IPS DF 19.7 (cell line): ENCODE results near the gene TTLL5.
"Not testable (repeated sequence)": the region's sequence is repeated elsewhere in the genome, so short reads cannot be mapped to it uniquely, and the experiment has no call there.

Experiments used
- DNase-seq: peaks from one replicate; pipeline ENCODE4 v3.0.0-alpha.2; 2013; ENCODE audit warnings: low read depth, low spot score

The TTLL5 gene

DNA sequence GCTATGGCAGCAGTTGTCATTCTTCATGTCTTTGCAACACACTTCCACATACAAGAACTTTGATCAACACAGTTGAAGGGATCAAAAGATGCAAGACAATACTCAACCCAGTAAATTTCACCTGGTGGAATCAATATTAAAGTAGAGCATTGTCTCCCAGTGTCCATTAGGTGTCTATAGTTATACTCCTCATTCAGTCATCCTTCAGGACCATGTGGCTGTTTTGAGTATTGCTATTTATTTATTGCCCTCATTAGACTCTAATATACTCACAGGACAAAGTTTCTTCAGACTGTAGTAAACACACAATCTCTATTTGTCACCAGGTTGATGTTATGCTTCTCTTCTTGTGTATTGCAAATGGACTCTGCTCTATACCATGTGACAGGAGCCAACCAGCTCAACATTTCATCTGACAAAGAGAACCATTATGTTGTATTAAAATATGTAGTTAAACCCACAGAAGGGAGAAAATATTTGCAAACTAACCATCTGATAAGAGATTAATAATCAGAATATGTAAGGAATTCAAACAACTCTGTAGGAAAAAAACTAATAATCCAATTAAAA lies 174.2 kb downstream of the TTLL5 start:
- DNase-seq, result no peak

DNA sequence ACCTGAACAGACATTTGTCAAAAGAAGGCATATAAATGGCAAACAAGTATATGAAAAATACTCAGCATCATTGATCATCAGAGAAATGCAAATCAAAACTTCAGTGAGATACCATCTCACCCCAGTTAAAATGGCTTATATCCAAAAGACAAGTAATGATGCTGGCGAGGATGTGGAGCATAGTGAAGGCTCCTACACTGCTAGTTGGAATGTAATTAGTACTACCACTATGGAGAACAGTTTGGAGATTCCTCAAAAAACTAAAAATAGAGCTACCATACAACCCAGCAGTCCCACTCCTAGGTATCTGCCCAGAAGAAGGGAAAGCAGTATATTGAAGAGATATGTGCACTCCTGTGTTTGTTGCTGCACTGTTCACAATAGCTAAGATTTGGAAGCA lies 174.7 kb downstream of the TTLL5 start:
- no peak for DNase-seq

DNA sequence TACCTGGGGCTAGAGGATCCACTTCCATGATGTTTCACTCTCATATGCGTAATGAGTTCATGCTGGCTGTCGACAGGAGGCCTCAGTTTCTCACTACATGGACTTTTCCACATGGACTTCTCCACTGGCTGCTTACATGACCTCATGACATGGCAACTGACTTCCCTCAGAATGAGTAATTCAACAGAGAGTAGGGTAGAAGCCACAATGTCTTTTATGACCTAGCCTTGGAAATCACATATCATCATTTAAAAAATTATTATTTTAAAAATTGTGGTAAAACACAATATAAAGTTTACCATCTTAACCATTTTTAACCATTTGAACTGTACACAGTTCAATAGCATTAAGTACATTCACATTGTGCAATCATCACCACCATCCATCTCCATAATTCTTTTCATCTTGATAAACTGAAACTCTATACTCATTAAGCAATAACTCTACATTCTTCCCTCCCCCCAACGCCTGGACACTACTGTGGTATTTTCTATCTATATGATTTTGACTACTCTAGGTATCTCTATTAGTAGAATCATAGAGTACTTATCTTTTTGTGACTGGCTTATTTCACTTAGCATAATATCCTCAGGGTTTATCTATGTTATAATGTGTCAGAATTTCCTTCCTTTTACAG lies 176.2 kb downstream of the TTLL5 start:
- DNase-seq, result no peak

DNA sequence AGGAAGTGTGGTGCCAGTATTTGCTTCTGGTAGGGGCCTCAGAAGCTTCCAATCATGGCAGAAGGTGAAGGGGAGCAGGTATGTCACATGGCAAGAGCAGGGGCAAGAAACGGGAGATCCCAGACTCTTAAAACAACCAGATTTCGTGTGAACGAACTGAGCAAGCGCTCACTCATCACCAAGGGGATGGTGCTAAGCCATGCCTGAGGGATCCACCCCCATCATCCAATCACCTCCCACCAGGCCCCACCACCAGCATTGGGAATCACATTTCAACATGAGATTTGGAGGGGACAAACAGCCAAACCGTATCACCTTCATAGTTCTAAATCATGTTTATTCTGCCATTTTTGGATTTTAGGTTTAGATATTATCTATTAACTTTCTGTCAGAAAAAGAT lies 179.9 kb downstream of the TTLL5 start:
- no peak for DNase-seq

DNA sequence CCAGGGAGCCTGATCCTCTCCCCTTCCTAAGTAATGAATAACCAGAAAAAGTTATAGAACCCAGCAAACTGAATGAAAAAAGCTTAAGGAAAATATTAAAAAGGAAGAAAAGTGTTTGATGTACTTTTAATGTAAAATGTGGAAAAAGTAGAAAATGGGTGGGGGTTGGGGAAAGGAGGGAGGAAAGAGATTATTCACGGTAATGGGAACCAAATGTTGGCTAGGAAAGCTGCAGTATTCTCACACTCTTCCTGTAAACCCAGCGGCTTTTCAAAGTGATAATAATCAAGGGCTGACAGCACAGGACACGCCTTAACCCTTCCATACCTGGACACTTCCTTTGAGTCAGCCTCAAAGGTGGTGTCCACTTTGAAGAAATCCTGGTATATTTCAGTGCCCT lies 181.5 kb downstream of the TTLL5 start:
- DNase-seq, result no peak

DNA sequence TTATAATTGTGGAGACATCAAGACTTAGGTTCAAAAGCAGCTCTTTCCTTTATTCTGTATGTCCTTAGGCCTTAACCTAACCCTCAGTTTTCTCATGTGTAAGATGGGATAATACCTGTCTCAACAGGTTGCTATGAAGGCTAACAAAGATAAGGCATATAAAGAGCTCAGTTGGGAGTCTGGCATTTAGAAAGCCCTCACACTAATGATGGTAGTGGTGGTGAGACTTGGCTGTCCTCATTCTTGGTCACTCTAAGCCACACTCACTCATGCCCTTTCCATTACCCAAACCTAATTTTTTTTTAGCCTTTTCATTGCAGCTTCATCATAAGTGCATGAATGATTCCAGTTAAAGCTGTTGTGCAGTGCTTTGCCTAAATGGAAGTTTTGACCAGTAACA lies 183.4 kb downstream of the TTLL5 start:
- DNase-seq, result no peak

DNA sequence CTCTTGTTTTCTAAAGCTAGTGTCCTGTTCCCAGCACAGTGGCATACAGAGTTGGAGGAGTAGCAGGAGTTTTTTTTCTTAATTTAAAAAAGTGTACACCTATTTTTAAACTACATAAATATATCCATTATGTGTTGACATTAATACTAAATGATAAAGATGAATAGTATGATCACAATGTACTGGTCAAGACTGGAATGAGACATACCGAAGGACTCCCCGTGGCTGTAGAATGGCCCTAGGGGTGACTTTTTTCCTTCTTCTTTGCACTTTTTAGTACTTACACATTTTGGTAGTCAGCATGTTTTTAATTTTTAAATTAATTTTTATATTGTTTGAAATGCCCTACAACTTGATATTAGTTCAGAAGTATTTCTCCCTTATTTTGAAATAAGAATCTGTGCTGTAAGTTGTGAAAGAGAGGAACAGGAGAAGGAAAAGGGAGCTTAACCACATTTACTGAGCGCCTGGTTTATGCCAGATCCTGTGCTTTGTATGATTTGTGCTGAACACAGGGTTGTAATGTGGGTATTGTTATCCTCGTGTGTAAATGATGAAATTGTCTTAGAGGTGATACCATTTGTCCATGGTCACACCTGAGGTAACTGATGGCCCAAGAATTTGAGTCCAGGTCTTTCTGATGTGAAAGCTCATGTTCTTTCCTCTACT lies 184.2 kb downstream of the TTLL5 start:
- DNase-seq, result no peak

DNA sequence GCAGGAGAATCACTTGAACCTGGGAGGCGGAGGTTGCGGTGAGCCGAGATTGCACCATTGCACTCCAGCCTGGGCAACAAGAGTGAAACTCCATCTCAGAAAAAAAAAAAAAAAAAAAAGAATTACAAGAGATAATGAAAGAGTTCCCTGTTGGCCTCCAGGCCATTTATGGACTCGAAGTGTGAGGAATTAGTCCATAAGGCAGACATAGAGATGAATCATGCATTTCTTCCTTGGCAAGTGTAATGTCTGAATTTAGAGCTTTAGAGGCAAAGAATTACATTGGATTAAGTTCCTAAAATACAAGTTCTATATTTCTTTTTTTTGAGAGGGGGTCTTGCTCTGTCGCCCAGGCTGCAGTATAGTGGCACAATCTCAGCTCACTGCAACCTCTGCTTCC lies 185.6 kb downstream of the TTLL5 start:
- DNase-seq, result not testable (repeated sequence)

DNA sequence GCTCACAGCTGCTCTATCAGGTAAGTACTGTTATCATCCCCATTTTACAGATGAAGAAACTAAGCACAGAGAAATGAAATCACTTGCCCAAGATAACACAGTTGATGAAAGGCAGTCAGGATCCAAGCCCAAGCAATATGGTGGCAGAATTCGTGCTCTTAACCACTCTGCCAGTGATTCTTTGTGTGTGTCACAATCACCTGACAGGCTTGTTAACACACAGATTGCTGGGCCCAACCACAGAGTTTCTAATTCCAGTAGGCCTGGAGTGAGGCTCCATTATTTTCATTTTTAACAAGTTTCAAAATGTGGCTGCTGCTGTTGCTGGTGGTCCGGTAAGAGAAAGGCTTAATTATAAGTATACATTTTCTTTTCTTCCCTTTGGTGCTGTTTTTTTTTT lies 186.5 kb downstream of the TTLL5 start:
- no peak for DNase-seq

DNA sequence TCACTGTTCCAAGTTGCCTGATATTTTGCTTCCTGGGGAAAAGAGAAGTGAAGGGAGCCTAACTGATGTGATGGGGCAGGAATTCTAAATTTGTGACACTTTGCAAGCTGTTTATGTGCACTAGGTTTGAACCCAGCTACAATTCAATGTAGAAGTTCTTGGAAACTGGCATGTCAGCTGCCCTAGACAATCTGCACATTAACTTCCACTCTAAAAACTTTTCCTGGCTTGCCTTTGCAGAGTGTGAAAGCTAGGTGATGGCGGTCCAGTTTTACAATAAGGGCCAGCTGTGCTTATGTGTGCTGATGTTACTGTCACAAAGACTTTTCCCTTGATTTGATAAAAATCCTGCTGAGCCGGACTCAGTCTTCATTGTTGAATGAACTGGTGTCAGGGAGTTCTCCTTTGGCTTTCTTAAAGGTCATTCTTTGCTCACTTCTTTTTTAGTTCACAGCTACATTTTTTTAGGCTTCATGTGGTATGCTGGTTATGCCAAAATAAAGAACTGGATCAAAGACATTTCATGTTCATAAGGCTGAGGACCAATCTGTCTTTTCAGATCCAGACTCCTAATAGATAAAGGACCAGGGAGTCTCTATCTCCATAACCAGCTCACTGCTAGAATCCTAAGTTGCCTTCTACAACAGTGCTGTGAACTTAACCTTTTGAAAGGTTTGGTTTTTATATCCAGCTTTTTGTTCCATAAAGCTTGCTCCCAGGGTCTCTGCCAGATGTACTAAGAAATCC lies 187.3 kb downstream of the TTLL5 start:
- DNase-seq, result no peak

DNA sequence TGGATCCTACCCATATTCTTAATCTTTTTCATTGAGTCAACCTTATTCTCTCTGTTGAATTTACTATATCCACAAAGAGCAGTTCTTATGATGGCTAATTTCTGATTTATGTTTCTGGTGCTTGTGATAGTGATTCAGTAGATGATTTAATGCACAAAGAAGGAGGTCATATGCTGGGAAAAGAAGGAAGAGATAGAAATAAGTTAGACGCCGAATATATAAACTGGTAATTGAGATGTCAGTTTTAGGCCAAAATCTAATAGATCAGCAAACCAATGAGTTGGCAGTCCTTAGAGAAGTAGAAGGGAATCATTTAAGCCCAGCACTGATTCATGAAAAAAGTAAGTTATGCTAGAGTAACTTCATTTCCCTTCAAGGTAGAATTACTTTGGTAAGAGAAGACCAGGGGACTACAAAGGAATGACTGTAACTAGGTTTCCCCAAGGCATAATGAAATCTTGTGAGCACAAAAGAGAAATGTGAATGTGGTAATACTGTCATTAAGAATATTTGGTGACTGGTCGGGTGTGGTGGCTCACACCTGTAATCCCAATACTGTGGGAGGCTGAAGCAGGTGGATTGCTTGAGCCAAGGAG lies 188.4 kb downstream of the TTLL5 start:
- DNase-seq, result no peak

DNA sequence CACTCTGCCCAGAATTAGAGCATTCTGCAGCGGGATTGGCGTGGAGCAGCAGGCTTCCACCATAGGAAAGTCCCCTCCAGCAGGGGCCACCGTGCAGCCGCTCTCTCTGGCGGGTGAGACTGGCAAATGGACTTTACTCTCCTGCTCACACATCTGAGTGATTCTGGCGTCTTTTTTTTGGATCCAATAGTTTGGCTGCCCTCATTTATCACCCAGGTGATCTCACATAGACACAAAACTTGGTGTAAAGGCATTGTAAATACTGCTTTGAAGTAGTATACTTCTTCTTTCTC lies 190.5 kb downstream of the TTLL5 start:
- no peak for DNase-seq

DNA sequence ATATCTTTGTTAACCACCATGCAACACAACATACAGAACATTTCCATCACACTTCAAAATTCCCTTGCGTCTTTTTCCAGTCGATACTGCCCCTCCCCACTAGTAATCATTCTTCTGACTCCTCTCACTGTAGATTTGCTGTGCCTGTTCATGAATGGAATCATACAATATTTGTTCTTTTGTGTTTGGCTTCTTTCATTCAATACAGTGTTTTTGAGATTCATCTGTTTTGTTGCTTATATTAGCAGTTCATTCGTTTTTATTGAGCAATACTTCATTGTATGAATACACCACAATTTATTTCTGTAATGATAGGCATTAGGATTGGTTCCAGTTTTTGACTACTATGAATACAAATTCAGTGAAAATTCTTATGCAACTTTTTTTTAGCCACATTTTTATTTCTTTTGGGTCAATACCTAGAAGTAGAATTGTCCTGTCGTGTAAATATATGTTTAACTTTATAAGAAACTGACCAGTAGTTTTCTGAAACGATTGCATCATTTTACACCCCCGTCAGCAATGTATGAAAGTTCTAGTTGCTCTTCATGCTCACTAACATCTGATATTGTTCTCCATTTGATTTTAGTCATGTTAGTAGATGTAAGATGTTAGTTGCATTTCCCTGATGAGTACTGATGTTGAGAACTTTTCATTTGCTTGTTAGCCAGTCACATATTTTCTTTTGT lies 193.2 kb downstream of the TTLL5 start:
- DNase-seq, result no peak

DNA sequence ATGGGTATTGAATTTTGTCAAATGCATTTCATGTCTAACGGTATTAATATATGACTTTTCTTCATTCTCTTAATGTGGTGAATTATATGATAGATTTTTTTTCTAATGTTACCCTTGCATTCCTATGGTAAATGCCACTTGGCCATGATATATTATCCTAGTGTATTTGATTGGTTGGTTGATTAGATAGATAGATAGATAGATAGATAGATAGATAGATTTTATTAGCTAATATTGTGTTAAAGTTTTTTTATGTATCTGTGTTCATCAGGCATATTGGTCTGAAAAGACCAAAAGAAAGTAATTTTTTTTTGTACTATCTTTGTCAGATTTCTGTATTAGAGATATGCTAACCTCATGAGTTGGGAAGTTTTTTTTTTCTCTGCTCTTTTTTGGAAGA lies 196.2 kb downstream of the TTLL5 start:
- DNase-seq, result no peak

DNA sequence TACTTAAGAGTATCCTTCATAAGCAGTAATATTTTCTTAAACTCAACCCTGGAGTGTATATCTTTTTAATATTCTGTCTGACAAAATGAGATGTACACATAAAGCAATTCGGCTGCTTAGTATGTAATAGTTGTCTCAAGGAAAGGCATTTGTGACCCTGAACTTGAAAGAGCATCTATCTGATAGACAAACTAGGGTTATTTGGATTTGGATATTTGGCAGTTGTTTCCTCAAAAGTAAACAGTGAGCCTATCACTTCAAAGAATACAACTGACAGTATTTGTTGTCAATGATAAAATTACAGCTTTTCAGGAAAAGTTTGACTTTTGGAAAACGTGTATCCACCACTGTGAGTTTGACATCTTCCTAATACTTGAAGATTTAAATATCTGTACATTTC lies 197.3 kb downstream of the TTLL5 start:
- DNase-seq, result no peak

DNA sequence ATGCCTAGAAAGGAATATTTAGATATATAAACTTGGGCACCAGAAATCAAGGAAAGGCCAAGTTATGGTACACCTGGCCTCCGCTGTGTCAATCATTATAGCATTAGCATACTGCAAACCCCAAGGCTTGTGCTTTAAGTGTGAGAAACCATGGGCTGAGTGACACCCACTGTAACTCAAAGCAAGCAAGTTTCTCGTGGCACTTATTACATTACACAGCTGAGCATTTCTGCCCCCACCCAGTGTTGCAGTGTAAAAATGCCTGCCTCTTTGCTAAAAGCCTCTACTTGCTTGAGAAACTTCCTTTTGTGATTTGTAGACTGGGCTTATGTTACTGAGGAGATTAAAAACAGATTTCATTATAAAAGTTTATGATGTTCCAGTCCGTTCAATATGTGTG lies 198.7 kb downstream of the TTLL5 start:
- DNase-seq, result no peak

DNA sequence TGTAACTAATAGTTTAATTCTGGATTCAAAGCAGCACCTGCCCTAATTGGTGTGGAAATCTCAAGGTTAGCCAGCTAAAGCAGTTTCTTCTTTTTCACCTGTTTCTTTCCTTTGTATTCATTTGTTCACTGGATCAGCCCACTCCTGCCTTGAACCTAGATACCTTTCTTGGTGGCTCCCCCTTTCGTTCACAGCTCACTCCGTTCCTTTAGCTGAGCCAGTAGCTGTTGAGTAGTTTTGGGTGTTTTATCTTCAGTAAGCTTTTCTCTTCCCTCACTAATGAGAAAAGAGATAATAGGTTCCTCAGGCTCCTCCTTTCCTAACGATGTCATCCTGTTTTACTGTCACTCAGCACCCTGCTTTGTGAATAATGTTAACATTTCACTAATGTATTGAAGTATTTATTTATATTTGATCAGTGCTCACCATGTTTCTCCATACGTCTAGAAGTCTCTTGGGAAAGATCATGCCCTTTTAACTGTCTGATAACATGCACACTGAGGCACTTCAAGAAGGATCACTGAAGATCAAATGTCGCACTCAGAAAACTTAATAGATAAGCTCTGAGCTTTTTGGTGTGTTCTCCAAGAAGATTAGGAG lies 199.6 kb downstream of the TTLL5 start:
- DNase-seq, result no peak

DNA sequence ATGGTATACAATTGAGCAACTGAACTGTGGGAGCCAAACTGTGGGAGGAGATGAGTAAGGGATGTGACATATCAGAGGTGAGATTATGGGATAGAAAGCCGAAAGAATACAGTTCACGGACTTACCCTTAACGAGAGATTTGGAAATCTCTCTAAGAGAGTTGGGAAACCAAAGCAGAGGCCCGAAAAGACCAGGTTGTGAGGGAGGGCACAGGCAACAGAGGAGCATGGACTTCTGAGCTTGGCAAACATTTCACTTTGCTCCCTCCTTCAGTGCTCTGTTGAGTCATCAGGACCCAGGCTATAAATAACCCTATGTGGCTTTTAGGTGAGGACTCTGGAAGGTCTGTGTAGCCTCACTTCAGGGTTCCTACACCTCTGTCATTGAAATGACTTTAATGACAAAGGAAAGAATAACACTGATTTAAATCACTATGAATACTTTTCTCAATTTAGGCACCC lies 200.1 kb downstream of the TTLL5 start:
- no peak for DNase-seq

DNA sequence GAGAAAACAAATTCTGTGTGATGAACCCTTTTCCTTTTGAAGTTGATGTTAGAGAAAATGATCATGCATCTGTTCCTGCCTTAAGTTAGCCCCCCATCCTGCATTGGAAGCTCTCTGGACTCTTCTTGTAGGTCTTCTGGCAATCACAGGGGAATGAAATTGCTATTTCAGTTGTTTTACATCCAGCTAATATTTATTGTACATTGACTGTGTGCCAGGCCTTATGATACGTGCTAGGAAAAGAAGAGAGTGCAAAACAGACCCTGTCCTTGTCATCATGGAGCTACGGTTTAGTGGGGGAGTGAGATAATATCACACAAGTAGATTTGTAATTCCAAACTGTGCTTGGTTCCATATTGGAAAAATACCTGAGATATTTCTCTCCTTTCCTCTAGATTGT lies 202.2 kb downstream of the TTLL5 start:
- no peak for DNase-seq

DNA sequence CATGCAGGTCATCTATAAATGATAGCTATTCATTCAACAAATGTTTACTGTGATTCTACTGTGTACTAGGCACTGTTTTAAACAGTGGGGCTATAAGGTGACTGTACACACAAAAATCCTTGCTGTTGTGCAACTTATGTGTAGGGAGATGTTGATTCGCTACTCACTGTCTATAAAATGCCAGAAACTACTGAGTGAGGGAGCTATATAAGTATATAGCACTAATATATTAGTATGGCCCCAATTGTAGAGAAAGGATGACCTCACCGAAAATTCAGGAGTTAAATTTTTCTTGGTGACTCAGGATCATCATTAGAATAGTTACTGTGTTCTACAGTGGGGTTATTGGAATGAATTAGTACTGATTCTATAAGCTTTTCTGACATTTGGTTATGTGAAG lies 203.3 kb downstream of the TTLL5 start:
- no peak for DNase-seq

DNA sequence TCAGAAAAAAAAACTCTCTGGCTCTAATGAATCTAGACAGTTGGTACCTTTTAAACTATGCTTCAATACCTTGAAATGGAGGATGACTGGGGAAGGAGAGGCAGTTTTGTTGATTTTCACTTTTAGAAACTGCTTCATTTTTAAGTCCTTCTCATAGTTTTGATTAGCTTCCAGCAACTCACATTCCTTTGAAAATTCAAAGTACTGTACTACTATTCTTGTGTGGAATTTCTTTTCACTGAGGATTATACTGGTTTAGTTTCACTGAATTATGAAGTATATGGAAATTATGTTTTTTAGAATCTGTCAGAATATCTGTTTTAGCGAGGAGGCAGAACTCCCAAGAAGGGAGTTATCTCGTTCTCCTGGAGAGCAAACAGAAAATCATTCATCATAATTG lies 204.5 kb downstream of the TTLL5 start:
- no peak for DNase-seq
